C4-2B (cell line): Measurements from ENCODE around the gene WDR36.

Experiments
- H3K27ac ChIP-seq: fragments of 450-650 bp; 2 replicates; pipeline ENCODE4 v1.5.1; 2017
- ZFX ChIP-seq: fragments of 450-650 bp; IDR thresholded peaks from 2 replicates; pipeline ENCODE4 v1.6.1; 2017
- TF ChIP-seq, protein P1 (sequence below): fragments of 450-650 bp; conservative IDR thresholded peaks from 2 replicates; pipeline ENCODE4 v1.5.1; 2017; ENCODE audit warnings: mild to moderate bottlenecking

Gene WDR36

DNA sequence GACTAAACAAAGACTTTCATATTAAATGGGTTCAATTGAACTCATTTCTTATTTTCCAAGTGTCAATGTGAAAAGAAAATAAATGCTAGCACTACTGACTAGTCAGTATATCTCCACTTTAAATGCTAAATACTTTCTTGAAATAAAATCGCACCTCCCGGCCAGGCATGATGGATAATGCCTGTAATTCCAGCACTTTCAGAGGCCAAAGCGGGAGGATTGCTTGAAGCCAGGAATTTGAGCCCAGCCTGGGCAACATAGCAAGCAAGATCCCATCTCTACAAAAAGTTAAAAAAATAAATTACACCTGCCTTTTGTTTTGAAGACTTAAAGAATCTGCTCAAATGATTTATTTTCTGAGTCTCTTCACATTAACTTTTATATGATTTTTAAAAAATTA lies 34.7 kb downstream of the WDR36 start:
- TF ChIP-seq, protein P1, sequence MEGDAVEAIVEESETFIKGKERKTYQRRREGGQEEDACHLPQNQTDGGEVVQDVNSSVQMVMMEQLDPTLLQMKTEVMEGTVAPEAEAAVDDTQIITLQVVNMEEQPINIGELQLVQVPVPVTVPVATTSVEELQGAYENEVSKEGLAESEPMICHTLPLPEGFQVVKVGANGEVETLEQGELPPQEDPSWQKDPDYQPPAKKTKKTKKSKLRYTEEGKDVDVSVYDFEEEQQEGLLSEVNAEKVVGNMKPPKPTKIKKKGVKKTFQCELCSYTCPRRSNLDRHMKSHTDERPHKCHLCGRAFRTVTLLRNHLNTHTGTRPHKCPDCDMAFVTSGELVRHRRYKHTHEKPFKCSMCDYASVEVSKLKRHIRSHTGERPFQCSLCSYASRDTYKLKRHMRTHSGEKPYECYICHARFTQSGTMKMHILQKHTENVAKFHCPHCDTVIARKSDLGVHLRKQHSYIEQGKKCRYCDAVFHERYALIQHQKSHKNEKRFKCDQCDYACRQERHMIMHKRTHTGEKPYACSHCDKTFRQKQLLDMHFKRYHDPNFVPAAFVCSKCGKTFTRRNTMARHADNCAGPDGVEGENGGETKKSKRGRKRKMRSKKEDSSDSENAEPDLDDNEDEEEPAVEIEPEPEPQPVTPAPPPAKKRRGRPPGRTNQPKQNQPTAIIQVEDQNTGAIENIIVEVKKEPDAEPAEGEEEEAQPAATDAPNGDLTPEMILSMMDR, result no peak
- TF ChIP-seq ZFX, result no peak
- H3K27ac ChIP-seq, result no peak overlapping the region

DNA sequence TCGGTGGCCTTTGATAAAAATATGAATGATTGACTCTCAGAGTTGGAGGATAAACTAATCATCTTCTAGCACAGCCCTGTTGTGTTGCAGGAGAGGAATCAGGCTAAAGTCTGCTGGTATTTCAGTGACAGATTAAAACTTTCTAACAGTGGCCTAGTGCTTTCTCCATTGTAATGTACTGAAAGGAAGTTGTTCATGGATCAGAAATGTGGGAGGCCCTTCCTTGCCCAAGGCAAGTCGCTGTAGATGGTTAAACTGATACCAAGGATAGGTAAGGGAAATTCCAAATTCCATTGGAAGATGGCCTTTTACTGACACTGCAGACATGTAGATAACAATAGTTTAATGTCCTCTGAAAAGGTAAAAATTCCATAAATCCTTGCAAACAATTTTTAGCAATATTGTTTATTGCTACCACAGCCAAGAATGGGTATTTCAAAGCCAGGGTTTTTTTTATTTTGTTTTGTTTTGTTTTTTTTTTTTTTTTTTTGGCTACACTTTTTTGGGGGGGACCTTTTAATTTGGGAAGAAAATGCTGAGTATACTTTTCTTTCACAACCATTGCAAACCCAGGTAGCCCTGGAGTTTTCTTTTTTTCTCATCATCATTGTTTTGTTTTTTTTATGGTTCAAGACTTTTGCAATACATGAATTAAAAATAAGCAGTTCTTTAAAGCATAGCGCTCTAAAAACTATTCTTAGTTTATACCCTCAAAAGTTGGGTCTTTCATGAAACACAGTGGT lies 35.5 kb downstream of the WDR36 start:
- H3K27ac ChIP-seq, result no peak overlapping the region
- TF ChIP-seq, protein P1, result no peak
- no peak for TF ChIP-seq ZFX

DNA sequence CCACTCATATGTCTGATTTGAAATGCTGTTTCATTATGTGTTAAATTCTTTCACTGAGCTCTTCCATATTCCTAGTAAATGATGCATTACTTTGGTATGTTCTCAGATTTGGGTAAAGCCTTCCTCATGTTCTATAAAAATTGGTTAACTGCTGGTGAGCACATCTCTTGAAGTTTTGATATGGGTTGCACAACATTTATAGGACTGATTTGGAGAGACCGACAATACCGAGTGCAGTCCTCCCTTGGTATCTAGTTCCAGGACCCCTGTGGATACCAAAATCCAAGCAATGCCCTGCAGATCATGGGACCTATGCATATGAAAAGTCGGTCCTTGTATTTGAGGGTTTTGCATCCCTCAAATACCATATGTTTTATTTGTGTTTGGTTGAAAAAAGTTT lies 37.8 kb downstream of the WDR36 start:
- no peak overlapping the region for H3K27ac ChIP-seq
- no peak for TF ChIP-seq ZFX
- TF ChIP-seq, protein P1, result no peak

DNA sequence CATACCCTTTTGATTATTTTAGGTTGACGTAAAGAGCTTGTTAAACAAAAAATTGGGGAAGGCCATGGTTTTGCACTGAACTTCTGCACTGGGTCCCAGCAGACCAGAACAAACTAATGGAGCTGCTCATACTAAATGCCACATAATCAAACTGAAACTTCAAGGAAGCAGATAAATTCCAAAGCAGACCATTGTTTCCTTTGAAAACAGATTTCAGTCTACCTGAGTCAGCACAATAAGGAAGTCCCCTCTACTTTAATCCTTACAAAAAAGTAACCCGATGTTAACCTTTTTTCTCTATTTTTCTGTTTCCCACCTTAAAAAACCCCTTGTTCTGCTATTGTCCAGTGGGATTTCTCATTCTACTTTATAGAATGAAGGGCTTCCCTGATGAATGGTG lies 39.2 kb downstream of the WDR36 start:
- no peak overlapping the region for H3K27ac ChIP-seq
- no peak for TF ChIP-seq ZFX
- TF ChIP-seq, protein P1, result no peak

DNA sequence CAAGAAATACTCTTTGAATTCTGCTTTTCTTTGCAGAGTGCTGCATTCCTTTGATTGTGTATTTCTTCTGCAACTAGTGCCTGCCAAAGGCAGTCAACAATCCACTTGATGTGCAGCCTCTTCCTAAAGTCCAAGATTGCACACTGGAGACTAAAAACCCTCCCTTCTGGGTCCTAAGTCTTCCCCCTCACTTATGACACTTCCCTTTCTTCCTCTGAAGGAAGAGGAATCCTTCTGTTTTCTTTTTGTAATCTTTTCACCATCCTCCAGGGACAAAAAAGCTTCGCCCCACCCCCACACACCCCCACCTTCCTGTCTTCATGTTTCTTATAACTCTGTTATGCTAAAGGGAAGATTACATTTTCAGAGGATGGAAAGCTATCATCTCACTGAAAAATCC lies 39.9 kb downstream of the WDR36 start:
- no peak for TF ChIP-seq ZFX
- TF ChIP-seq, protein P1, result no peak
- no peak overlapping the region for H3K27ac ChIP-seq

DNA sequence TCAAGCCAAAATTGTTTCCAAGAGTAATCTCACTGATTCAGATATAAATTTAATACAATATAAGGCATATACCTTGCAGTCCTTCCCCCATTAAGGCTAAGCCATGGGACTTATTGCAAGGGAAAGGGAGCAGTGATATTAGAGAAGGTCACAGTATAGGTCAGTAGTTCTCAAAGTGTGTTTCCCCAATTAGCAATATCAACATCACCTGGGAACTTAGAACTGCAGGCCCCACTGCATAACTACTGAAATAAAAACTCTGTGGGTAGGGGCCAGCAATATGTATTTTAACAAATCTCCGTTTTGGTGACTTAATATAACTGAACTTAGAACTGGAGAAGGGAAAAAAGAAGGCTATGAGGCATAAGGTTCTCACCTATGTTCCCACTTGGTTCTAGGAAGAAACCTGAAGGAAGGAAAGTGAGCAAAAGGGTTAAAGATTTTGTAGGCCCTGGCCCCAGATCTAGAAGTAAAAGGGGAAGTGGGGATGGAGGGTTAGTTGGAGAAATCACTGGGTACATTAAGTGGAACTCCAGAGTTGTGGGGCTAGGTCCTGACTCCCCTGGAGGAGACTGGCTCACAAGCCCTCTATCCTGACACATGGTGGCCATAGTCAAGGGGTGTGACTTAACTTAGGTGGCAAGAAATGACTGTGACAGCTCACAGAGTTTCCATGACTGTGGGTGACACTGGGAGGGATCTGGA lies 40.7 kb downstream of the WDR36 start:
- TF ChIP-seq, protein P1, result no peak
- no peak for TF ChIP-seq ZFX
- H3K27ac ChIP-seq, result no peak overlapping the region

DNA sequence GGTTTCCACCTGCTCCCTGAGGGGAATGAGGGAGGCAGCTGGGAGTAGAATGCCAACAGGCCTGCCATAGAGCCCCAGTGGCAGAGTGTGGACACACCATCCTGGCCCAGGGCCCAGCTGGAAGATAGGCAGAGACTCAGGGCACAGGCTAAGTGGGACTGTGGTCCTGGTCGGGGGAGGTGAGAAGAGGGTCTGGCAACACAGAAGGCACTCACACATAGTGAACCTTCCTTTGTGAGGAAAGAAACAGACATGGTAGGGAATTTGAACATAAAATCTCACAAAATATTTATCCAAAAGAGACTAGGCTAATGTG lies 41.2 kb downstream of the WDR36 start:
- H3K27ac ChIP-seq, result no peak overlapping the region
- no peak for TF ChIP-seq ZFX
- TF ChIP-seq, protein P1, result no peak
